Progenitor cell of endocrine pancreas (in vitro differentiated cells): ENCODE data around the gene PDZK1. TPM values are rescaled to one million over a fixed set of nuclear protein-coding genes. Genes with fewer than 3 reads are reported as not detected.
A peak's percentile ranks its signal among the peaks of the same experiment; 100 is the strongest.

ENCODE experiments used
- DNase-seq: peaks from one replicate; pipeline ENCODE4 v3.0.0; 2021; ENCODE audit warnings: low spot score; ENCODE audit not compliant: unreplicated experiment
- H3K27ac Mint-ChIP-seq: 2 replicates; pipeline ENCODE4 v1.8.0; 2021; ENCODE audit warnings: mild to moderate bottlenecking, moderate library complexity, mixed read lengths
- H3K27me3 Mint-ChIP-seq: 2 replicates; pipeline ENCODE4 v1.8.0; 2021; ENCODE audit warnings: mixed read lengths
- H3K36me3 Mint-ChIP-seq: 2 replicates; pipeline ENCODE4 v1.8.0; 2022; ENCODE audit warnings: mixed read lengths; ENCODE audit not compliant: insufficient read depth
- H3K4me1 Mint-ChIP-seq: 2 replicates; pipeline ENCODE4 v1.8.0; 2021; ENCODE audit warnings: low read depth, mixed read lengths
- H3K4me3 Mint-ChIP-seq: 2 replicates; pipeline ENCODE4 v1.8.0; 2021; ENCODE audit warnings: low read depth, mild to moderate bottlenecking, moderate library complexity, mixed read lengths
- H3K9me3 Mint-ChIP-seq: 2 replicates; pipeline ENCODE4 v1.8.0; 2021; ENCODE audit warnings: low read depth, mixed read lengths
- total RNA-seq: library from RNA; stranded (reverse); gene quantifications from 2 replicates; pipeline ENCODE4 v1.2.1, GENCODE V29; 2021
- TF ChIP-seq, protein P1 (sequence below): fragments of 200-600 bp; sonication (generic); IDR thresholded peaks from one replicate; pipeline ENCODE4 v1.5.0; 2021; ENCODE audit warnings: antibody characterized with exemption, mild to moderate bottlenecking; ENCODE audit not compliant: unreplicated experiment

PDZK1 gene
- total RNA-seq, 1 donor from 2014 or later = 25.0 TPM

DNA sequence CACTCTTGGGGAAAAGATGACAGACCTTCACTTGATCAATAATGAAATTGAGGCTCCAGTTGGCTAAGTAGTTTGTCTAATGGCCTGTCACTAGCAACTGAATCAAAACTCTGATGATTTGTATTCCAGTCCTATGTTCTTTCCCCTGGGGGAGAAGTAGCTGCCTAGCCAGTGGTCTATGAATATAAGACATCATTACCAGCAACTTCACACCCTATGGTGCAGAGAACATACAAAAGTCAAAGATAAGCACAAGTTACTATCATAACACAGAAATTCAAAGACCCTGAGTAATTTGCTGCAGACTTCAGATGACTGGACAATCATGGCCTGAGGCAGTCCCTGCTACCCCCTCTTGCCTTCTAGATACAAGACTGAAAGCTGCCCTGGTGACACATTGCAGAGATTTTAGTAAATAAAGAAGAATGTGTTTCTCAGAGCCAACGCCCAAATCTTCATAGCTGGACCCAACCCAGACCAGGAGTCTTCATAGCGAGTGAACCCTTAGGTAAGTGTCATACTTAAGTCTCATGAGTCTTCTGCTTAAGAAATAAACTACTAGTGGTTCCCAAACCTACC, 993 bp downstream of the PDZK1 start:
- Mint-ChIP-seq H3K4me1 (peaks cover 25% of the 10 kb centered on the region), H3K27me3 (no peaks in the 10 kb centered on the region), H3K36me3 (no peaks in the 10 kb centered on the region), H3K27ac (peak overlapping the region; percentile 42), H3K4me3 (peak overlapping the region; percentile 66), H3K9me3 (peaks cover 3% of the 10 kb centered on the region)
- no peak for DNase-seq
- TF ChIP-seq, protein P1, sequence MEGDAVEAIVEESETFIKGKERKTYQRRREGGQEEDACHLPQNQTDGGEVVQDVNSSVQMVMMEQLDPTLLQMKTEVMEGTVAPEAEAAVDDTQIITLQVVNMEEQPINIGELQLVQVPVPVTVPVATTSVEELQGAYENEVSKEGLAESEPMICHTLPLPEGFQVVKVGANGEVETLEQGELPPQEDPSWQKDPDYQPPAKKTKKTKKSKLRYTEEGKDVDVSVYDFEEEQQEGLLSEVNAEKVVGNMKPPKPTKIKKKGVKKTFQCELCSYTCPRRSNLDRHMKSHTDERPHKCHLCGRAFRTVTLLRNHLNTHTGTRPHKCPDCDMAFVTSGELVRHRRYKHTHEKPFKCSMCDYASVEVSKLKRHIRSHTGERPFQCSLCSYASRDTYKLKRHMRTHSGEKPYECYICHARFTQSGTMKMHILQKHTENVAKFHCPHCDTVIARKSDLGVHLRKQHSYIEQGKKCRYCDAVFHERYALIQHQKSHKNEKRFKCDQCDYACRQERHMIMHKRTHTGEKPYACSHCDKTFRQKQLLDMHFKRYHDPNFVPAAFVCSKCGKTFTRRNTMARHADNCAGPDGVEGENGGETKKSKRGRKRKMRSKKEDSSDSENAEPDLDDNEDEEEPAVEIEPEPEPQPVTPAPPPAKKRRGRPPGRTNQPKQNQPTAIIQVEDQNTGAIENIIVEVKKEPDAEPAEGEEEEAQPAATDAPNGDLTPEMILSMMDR = no peak

DNA sequence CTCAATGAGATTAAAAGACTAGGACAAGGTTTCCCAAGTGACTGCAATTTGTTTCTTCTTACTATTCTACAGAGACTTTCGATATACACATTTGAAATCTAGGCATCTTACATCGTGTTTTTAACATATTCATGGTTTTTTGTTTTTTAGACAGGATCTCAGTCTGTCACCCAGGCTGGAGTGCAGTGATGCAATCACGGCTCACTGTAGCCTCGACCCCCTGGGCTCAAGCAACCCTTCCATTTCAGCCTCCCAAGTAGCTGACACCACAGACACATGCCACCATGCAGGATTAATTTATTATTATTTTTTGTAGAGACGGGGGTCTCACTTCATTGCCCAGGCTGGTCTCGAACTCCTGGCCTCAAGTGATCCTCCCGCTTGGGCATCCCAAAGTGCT, 1.5 kb downstream of the PDZK1 start:
- H3K4me1 Mint-ChIP-seq = peaks cover 21% of the 10 kb centered on the region
- no peaks in the 10 kb centered on the region for H3K27me3 Mint-ChIP-seq
- no peak overlapping the region for H3K27ac Mint-ChIP-seq
- H3K36me3 Mint-ChIP-seq = no peaks in the 10 kb centered on the region
- DNase-seq = no peak
- TF ChIP-seq, protein P1 = no peak
- peaks cover 3% of the 10 kb centered on the region for H3K9me3 Mint-ChIP-seq
- H3K4me3 Mint-ChIP-seq = no peak overlapping the region

DNA sequence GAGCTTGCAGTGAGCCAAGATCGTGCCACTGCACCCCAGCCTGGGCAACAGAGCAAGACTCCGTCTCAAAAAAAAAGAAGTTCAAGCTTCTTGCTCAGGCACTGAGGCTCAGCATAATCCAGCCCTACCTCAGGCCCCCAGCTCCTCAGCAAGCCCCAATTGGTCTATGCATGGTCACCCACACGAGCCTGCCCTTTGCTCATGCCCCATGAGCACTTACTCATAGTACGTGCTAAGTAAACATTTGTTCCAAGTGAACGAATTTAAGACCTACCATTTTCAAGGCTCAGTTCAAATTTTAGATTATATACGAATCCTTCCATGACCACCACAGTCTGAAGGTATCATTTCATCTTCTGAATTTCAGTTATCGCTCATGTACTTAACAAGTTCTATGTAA, 4.3 kb downstream of the PDZK1 start:
- Mint-ChIP-seq H3K27me3 (no peaks in the 10 kb centered on the region), H3K36me3 (no peaks in the 10 kb centered on the region), H3K4me3 (no peak overlapping the region), H3K27ac (no peak overlapping the region), H3K4me1 (peaks cover 14% of the 10 kb centered on the region), H3K9me3 (no peaks in the 10 kb centered on the region)
- DNase-seq = no peak
- TF ChIP-seq, protein P1 = no peak

DNA sequence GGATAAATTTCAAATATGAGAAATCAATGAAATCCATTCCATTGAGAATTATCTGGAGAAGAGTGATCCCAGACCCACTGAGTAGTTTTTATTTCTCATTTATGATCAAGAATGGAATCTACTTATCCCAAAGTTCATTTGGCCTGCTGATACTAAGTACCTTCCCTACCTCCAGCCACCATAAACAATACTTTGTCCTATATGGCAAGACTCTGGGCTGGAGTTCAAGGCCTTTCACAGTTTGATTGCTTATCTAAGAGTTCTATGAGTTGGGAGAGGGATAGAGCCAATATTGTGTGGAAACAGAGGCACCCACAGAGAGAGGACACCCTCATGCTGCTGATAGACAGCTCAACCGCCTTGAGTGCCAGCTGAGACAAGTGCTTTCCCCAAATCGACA, 5.1 kb downstream of the PDZK1 start:
- TF ChIP-seq, protein P1 = no peak
- peaks cover 9% of the 10 kb centered on the region for H3K4me1 Mint-ChIP-seq
- no peaks in the 10 kb centered on the region for H3K36me3 Mint-ChIP-seq
- H3K27ac Mint-ChIP-seq = no peak overlapping the region
- no peaks in the 10 kb centered on the region for H3K9me3 Mint-ChIP-seq
- DNase-seq = no peak
- H3K4me3 Mint-ChIP-seq = no peak overlapping the region
- H3K27me3 Mint-ChIP-seq = no peaks in the 10 kb centered on the region

DNA sequence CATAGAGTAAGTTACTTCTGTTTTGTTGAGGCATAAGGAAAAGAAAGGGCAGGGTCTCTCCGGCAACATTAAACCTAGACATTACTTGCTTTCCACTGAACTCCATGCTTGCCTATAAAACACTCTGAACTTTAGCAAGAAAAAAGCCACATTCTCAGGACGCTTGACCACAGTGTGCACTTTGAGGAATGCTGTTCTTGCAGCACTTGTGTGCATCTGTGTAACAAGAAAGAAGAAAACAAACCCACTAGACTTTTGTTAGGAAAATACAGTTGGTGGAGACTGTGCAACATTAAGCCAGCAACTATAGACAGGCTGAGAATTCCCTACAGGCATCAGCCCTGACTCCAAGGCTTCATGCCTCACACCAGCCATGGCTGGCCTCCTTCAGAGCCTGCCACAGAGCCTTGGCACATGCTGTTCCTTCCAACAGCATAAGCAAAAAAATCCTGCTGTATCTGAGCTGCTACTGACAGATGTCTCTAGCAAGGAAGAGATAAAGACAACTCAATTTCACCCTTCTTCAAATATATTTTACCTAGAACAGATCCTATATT, 5.8 kb downstream of the PDZK1 start:
- H3K9me3 Mint-ChIP-seq = no peaks in the 10 kb centered on the region
- peaks cover 3% of the 10 kb centered on the region for H3K4me1 Mint-ChIP-seq
- H3K27ac Mint-ChIP-seq = no peak overlapping the region
- peaks cover 1% of the 10 kb centered on the region for H3K36me3 Mint-ChIP-seq
- peaks cover 2% of the 10 kb centered on the region for H3K27me3 Mint-ChIP-seq
- no peak for DNase-seq
- TF ChIP-seq, protein P1 = no peak
- no peak overlapping the region for H3K4me3 Mint-ChIP-seq
